Measurements from ENCODE around the gene FREM2.
A peak's percentile ranks its signal among the peaks of the same experiment; 100 is the strongest.

The FREM2 gene

DNA sequence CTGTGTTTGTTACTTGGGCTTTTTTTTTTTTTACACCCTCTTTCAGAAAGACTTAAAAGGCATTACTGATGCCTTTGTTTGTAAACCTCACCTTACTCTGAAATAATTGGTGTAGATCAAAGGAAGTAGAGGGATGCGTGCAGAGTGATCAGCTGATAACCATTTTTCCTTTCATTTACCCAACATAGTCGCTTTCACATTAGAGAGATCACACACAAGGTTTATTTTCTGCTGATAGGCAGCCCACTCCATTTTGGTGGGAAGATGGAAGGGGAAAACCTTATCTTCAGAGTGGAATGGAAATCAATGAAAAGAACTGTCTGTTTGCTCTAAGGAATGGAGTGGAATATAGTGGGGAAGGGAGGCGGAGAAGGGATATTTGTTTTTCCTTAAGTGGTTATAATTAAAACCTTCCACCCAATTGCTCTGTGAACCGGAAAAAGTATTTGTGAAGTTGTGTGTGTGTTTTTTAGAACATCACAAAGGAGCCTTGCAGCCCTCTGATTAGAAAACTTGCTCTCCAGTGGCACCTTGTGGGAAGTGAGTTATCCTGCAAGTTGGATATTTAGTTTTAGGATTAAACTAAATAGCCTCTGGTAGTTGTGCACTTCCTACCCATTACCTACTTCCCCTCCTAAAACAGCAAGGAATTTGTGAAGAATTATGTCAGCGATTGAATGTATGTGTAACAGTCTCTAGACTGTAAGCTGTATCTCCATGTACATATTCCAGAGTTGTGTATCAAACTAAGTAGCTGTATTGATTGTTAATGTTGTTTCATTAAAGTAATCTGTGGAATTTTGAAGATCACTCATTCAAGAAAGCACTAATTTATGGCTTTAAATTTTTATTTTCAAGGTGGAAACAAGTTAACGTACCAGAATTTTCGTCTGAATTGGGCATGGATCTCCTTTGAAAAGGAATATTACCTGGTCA is 76.8 kb downstream of the FREM2 start:
- DNase-seq: peak; percentile 9 to 39

DNA sequence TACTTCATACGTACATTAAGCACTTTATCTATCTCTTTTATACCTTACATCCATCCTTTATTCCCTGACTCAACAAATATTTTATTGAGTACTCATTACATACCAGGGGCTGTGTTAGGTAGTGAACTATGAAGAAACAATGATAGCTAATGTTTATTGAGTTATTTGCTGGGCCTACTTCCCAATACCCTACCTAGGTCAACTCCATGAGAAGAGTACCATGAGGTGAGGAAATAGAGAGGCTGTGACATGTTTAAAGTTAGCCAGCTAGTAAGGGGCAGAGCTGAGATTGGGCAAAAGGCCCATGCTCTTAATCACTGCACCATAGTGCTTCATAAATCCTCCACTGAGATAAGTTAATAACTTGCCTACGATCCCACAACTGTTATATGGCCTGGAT is 79.9 kb downstream of the FREM2 start:
- DNase-seq: no peak

DNA sequence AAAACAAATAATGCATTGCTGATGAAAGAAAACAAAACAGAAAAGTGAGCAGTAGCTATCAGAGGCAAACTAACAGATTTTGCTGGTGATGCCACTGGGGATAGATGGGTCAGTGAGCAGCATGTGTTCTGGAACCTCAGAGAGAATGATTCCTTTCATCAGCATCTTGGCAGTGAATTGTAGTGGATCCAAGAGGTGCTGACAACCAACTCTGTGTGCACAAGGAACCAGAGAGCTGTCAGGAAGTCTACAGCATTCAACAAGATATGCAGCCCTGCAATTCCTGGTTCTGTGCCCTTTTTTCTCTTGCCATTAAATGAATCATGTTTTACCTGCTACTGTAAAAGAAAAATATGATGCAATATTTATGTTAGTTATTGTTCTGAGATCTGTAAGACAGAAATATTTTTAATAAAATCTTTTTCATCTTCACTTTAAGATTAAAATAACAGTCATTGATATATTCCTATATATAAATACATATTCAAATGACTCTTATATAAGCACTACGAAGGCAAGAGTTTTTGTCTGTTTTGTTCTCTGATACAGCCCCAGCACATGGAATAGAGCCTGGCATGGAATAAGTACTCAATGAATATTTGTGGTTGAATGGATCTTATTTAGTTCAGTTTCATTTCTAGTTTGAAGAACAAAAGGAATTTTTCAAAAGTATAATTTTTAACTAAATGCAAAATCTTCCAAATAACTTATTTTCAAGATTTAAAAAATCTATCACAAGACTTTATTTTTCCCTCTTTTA is 80.8 kb downstream of the FREM2 start:
- no peak for DNase-seq

DNA sequence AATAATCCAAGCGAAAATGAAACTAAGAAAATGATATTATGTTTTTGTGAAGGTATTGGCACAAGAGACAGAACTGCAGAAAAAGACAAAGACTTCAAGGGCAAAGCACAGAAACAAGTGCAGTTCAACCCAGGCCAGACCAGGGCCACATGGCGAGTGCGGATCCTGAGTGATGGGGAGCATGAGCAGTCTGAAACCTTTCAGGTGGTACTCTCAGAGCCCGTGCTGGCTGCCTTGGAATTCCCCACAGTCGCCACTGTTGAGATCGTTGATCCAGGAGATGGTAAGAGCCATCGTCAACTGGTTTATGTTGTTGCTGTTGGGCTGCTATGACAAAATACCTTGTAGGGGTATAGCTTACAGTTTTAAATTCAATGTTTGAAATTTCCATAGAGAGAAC is 82.6 kb downstream of the FREM2 start:
- no peak for DNase-seq

DNA sequence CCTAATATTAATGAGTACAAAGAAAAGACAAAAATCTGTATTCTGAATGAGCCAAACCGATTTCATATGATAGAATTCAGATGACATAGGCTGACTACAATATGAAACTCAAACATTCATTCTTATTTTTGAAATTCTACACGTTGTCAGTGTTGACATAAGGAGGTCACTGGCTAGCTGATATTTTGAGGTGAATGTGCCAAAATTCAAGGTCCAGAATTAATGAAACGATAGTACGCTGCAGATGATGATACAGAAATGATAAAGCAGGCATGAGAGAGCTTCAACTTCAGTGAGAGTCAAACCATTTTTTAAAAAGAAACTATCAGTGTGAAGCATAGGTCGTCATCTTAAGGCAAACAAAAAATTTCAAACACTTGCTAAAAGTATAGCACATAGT is 88.2 kb downstream of the FREM2 start:
- DNase-seq: no peak

DNA sequence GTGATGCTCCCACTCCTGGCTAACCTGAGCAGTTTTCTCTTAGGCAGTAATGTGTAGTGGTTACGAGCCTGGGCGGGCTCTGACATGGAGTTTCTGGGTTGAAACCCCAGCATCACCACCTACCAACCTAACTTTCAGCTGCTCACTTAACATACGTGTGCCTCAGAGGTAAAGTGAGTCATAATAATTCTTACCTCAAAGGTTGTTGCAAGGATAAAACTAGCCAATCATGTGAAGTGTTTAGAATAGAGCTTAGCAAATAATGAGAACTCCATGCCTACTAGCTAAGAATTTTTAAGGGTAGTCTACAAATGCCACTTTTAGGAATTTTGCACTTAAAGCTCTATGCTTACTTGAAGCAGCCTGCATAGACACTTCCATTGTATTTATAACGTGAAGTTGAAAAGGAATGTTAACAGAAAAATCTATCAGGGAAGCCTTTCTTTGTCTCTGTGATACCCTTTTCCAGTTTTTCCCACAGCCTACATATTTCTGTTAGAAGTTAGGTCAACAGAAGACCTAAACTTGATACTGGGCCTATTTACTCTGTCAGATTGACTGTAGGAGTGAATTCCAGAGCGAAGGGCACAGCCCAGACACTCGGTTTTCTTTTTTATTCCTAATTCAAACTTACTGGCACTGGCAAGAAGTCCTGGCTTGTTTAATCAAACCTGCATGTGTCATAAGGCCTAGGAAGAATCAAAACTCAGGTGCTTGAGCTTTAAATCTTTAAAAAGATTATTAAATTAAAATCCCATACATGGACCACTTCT is 90.7 kb downstream of the FREM2 start:
- no peak for DNase-seq

DNA sequence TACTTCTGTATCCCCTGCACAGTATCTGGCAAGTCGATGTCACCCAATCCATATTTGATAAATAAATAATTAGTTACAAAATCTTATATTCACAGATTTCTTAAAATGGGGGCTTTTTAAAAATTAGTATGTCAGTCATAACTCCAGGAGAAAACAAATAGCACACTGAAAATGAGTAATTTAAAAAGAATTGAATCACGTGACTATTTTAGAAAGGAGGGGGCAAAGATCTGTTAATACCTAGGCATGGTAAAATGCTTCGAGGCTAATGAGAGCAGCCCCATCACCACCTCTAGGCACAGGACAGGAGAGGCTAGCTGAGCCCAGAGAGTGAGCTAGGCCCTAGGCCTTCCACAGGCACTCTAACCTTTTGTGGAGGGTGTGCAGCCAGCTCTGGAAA is 94.7 kb downstream of the FREM2 start:
- DNase-seq: no peak

DNA sequence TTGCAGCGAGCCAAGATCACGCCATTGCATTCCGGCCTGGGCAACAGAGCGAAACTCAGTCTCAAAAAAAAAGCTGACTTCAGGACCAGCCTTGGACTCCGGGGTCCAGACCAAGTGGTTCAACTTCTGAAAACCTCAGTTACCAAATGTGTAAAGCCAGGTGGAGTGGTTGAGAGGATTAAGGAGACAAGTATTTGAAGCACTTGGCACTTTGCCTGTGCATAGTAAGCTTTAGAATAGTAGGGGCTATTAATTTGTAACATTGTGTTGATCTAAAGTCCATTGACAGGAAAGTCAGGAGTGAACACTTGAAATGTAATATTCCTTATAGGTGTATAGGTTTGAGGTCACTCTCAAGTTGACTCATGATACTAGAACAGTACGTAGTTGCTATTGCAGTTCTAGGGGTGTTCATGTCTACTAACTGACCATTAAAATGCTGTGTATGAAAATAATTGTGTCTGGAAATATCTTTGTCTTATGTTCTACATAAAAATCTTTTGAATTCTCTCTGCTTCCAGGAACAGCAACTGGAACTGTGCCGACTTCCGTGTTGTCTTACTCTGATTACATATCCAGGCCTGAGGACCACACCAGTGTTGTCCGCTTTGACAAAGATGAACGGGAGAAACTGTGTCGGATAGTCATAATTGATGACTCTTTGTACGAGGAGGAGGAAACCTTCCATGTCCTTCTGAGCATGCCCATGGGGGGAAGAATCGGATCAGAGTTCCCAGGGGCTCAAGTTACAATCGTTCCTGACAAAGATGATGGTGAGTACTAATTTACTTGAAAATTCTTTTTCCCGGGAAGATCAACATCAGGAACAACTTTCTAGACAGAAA is 97.4 kb downstream of the FREM2 start:
- no peak for DNase-seq

DNA sequence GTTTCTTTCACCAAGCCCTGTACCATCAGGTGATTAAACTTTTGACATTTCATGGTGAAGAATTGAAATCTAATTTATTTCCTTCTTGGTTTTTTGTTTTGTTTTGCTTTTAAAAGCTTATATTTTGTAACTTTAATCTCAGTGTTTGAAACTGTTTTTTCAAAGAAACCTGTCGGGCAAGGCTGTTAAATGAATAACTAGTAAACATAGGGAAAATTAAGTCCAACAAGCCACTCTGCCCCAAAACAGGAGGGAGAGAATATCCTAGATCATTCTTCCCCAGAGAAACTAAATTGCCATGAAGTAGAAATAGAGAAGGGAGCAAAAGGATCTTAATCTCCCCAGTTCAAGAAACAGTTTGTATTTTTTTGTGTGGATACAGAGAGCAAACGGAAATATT is 98.2 kb downstream of the FREM2 start:
- no peak for DNase-seq

DNA sequence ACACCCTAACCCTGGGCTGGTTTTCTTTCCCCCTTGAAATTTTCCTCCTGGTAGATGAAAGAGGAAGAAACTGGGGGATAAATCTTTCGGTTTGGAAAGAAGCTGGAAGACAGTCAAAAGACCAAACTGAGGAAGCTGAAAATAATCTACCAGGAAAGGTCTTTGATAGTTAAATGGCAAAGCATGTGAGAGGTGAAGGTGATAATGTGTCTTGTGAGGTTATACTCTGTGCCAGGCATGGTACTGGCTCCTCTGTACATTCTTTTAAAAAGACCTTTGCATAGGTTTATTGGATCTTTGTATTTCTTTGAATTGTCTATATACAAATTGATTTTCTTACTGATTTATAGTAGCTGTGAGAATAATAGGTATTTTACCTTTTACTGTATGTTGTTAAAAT is 98.6 kb downstream of the FREM2 start:
- DNase-seq: no peak

DNA sequence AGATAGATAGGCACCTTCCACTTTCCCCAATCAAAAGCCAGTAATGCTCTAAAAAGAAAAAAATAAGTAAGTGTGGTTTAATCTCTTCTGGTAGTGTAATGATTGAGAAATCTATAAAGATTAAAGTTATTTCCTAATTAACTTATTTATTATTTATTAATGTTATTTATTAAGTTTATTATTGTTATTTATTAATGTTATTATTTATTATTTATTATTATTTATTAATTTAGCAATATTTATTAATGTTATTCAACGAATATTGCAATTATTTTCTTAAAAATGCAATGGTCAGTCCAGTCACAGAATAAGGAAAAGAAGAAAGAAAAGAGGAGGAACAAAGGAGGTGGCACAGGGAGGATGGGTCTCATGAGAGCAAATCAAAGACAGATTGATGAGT is 100.7 kb downstream of the FREM2 start:
- no peak for DNase-seq

DNA sequence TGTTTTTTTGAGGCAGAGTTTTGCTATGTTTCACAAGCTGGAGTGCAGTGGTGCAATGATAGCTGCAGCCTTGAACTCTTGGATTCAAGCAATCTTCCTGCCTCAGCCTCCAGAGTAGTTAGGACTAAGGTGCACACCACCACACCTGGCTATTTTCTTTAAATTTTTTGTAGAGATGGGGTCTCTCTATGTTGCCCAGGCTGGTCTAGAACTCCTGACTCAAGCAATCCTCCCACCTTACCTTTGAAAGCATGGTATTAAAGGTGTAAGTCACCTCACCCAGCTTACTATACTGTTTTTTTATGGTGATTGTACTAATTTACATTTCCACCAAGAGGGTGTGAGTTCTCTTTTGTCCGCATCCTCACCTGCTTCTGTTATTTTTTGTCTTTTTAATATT is 110.0 kb downstream of the FREM2 start:
- no peak for DNase-seq

DNA sequence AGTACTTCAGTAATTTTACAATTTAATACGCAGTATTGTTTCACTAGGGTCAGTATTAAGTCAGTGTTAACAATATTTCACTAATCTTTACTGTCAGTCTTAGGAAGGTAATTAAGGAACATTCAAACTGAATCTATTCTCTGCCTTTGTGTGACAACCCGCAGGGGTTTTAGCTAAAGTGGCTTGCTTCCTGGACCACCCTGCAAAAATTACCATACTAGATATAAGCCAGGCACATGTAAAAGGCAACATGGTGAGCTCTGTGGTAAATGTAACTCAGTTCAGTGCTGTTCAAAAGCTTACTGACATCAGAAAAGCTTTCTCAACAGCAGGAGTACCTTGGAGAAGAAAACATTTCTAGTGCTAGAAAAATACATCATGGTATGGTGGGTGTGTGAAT is 116.7 kb downstream of the FREM2 start:
- DNase-seq: no peak

DNA sequence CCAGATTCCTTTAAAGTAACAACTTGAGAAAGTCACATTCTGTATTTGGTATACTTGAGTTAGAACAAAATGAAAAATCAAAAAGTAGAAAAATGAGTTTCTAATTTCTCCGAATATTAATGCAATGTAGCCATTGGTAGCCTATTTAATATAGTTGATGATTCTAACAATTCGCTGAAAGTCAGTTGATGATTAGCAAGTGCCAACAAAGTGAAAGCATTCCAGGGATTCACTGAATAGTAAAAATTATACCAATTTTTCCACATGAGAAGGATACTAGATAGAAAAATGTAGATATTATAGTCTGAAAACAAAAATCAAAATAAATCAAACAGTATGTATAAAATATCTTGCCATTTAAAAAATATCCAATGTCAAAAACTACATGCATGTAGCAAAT is 117.2 kb downstream of the FREM2 start:
- no peak for DNase-seq

DNA sequence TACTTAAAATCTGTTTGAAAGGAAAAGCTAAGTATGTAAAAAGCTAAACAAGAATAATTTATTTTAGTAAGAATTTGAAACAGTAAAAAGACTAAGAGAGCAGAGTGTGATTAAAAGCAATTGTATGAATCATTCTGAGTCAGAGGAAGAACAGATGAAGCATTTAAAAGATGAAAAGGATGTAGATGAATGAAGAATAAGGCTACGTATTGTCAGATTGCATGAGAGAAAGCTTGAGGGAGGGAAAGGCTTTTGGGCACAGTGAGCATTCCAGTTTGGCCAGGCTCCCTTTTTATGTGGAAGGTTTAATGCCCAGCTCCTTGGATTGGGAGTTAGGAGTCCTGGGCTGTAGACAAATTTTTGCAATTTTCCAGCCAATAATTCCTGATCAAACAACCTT is 117.7 kb downstream of the FREM2 start:
- DNase-seq: no peak

DNA sequence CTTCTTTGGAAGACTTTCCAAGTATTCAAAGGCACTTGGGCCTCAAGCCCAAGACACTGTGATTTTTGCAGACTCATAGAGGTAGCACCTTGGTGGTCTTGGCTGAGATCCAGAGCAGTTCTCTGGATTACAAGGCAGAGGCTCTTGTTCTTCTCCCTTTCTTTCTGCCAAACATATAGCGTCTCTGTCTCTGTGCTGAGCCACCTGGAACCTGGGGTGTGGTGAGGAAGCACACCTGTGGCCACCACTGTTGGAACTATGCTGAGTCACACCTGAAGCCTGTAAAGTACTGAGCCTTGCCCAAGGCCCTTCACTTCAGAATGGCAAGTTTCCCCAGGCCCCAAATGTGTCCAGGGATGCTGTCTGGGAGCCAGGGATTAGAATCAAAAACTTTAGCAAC is 127.5 kb downstream of the FREM2 start:
- no peak for DNase-seq

DNA sequence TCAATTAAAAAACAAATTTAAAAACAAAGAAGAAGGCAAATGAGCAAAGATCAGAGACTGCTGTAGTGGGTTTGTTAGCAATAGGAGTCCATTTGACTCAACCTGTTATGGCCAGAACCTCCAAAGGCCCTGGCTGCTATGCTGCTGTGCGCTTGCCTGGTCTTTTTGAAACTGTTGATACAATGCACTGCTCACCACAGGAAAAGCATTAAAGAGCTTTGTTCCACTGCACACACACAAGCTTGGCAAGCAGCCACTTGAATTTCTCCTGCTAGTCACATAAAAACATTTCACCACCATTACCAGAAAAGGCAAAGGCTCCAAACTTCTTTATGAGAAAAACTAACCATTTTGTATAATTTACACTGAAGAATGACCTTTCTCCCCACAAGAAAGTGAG is 132.2 kb downstream of the FREM2 start:
- no peak for DNase-seq

DNA sequence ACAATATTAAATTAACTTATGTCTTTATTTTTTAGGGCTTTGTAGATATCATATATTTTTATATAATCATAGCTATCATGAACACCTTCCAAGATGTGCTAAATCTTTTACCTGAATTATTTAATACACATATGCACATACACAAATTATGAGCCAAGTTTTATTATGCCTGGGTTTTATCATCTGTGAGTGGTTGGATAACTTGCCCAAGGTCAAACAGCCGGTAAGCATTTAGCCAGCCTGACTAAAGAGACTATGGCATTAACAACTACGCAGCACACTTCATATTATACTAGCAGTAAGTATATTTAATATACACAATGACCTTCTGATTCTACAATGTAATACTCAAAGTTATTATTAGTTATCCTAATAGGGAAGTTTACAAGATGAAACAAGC is 132.7 kb downstream of the FREM2 start:
- DNase-seq: no peak

DNA sequence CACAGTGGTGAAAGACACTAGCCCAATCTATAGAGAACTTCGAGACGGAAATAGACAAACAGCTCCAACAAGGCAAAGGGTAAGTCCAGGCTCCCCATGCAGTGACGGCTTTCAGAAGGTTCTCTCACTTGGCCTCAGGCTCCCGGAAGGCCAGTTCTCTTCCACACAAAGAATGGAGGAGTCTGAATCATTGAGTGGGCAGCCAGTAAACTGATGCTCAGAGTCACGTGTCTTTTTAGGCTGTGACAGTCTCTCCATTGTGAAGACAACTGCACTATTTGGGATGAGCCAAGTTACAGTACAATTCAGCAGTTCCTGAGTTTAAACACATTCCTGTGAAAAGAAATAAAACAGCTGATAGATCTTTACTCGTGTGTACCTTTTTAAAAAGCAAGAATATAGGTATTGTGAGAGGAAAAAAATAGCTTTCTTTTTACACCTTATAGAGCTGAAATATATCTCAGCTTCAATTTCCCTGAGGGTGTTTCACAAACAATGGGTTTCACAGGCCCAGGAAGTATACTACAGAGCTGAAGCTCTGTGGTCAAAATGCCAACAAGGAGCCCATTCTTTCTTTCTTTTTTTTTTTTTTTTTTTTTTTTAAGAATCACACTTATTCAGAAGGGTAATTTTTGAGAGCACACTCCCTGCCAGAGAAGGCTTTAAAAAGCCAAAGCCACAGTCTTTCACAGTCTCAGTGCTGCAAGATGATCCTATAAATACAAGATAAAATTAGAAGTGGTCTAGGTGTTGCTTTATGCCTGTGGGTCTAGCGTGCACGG is 135.1 kb downstream of the FREM2 start:
- no peak for DNase-seq

DNA sequence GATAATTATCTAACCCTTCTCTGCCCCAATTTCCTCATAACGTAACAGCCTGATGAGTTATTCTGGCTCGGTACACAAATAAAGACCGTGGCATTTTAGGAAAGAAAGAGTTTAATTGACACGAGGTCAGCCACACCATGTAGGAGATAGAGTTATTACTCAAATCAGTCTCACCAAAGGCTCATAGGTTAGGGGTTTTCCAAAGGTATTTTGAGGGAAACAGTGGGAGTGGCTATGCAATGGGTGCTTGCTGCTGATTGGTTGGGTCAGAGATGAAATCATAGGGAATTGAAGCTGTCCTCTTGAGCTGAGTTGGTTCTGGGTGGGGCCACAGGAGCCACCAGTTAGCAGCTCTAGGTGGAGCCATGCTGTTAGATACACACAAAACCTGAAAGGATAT is 137.5 kb downstream of the FREM2 start:
- no peak for DNase-seq

DNA sequence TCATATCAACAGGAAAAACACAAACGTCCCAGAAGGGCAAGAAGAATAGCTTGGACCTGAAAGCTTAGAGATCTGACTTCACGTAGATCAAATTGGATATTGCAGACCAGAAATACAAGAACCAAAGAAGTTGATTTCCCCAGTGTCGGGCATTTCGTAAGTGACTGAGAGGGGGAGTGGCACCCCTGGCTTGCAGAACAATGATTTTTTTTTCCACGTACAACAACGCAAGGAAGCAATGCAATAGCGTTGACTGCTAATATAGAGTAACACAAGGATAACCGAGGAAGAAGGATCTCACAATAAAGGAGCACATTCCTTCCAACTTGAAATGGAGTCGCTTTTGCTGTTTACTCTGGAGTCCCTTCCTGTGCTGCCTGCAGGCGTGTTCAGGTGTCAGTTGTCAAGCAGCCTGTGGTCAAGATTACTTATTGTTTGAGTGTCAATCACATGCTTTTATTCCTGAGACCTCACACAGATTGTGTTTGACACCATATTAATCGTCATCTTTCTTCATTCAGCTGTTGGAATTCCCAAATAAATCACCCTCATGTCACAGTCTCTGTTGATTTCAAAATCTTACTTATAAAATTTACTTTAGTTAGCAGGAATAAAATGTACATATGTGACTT is 139.4 kb downstream of the FREM2 start:
- no peak for DNase-seq

Measured in Kasumi-1 (cell line).